ENCODE results near the gene DGKE. TPM values are rescaled to one million over a fixed set of nuclear protein-coding genes. Genes with fewer than 3 reads are reported as not detected.

DGKE gene
- total and polyA plus RNA-seq, 7 donors: 0.38 to 3.2 (median 0.76) TPM

GRCh38 chr17:56792267-56792666 lies 41.7 kb upstream of the DGKE start:
- Histone ChIP-seq H3K36me3 (ENCODE audit: insufficient read depth in 1 of 2, low read depth in 1 of 2) (no peaks in the 10 kb centered on the region), H3K4me1 (no peaks in the 10 kb centered on the region), H3K4me3 (no peak overlapping the region), H3K27ac (no peak overlapping the region), H3K27me3 (ENCODE audit: insufficient read depth in 3 of 3, low read length in 2 of 3) (no peaks in the 10 kb centered on the region), H3K9me3 (no peaks in the 10 kb centered on the region)
- 97 to 100% (median 100%) methylated on average over 1 of the region's 1 CpG for WGBS, 3 donors
- TF ChIP-seq CTCF (IDR thresholded peaks at IDR 0.05): no peak
- ATAC-seq (no peak), DNase-seq (no peak)
- intact Hi-C loops (cut with DNase I): no loop called here

DNA sequence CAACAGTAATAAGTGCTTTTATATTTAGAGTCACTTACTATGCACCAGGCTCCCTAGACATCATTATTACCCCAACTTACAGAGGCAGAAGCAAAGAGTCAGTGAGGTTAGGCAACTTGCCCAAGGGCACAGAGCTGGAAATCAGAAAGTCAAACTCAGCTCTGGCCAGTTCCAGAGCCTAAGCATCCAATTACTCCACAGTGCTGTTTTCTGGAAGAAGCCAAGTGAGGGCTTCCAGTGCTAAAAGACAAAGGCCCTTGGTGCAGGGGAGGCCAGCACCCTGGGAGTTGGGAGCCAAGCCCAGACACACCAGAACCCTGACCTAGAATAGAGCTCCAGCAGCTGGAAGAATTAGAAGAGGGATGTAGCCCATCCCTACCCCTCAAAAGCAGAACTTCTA lies 40.4 kb upstream of the DGKE start:
- intact Hi-C loops (cut with DNase I): no loop called here
- H3K27me3 ChIP-seq (ENCODE audit: insufficient read depth in 3 of 3, low read length in 2 of 3): no peaks in the 10 kb centered on the region
- no peak for ATAC-seq
- no peak overlapping the region for H3K27ac ChIP-seq
- H3K4me3 ChIP-seq: no peak overlapping the region
- DNase-seq: no peak
- H3K4me1 ChIP-seq: no peaks in the 10 kb centered on the region
- TF ChIP-seq CTCF (IDR thresholded peaks at IDR 0.05): no peak
- no peaks in the 10 kb centered on the region for H3K36me3 ChIP-seq (ENCODE audit: insufficient read depth in 1 of 2, low read depth in 1 of 2)
- no peaks in the 10 kb centered on the region for H3K9me3 ChIP-seq

DNA sequence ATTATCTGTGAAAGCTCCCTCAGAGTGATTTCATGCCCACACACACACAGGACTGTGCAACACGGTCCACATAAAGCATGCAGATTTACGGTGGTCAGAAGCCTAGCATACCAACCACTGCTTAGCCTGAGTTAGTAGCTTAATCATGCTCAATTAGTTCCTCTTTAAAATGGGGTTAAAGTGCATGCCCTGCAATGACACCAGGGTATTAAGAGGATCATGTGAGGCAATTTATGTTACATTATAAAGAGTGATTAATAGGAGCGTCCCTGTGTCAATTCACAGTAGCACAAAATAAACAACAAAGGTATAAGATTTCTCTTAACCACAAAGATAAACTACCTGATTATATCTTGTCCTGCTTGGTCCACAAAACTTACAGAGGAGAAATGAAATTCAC lies 40.0 kb upstream of the DGKE start:
- Histone ChIP-seq H3K4me1 (no peaks in the 10 kb centered on the region), H3K4me3 (no peak overlapping the region), H3K36me3 (ENCODE audit: insufficient read depth in 1 of 2, low read depth in 1 of 2) (no peaks in the 10 kb centered on the region), H3K27me3 (ENCODE audit: insufficient read depth in 3 of 3, low read length in 2 of 3) (no peaks in the 10 kb centered on the region), H3K9me3 (no peaks in the 10 kb centered on the region), H3K27ac (no peak overlapping the region)
- no peak for TF ChIP-seq CTCF (IDR thresholded peaks at IDR 0.05)
- ATAC-seq (no peak), DNase-seq (no peak)
- intact Hi-C loops (cut with DNase I): no loop called here
- WGBS, 3 donors: 33 to 42% (median 40%) methylated on average over 3 of the region's 3 CpGs

DNA sequence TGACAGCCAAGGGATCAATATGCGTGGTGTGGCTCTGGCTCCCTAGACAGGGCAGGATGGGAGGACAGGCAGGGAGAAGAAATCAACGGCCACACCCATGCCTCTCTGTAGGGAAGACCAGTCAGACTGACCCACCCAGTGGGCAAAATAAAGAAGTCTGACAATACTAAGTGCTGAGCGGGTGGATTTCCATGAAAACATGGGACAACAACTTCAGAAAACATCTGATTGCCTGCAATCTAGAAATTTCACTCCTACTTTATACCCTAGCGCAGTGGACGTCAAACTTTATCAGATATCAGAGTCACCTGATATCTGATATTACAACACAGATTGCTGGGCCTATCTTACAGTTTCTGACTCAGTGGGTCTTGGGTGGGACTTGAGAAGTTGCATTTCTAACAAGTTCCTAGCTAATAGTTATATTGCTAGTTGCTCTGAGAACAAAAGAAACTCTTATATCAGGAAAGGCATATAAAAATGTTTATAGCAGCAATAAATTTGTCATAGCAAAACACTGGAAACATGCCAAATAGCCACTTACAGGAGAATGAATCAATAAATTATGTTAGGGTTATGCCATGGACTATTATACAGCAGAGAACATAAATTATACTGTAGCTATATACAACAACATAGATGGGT lies 38.6 kb upstream of the DGKE start:
- no peaks in the 10 kb centered on the region for H3K36me3 ChIP-seq (ENCODE audit: insufficient read depth in 1 of 2, low read depth in 1 of 2)
- DNase-seq (no peak), ATAC-seq (no peak)
- TF ChIP-seq CTCF (IDR thresholded peaks at IDR 0.05): no peak
- WGBS, 3 donors: 80 to 90% (median 81%) methylated on average over 5 of the region's 5 CpGs
- no peak overlapping the region for H3K4me3 ChIP-seq
- H3K27ac ChIP-seq: no peak overlapping the region
- H3K27me3 ChIP-seq (ENCODE audit: insufficient read depth in 3 of 3, low read length in 2 of 3): no peaks in the 10 kb centered on the region
- H3K9me3 ChIP-seq: no peaks in the 10 kb centered on the region
- intact Hi-C loops (cut with DNase I): no loop called here
- no peaks in the 10 kb centered on the region for H3K4me1 ChIP-seq

GRCh38 chr17:56796536-56796935 lies 37.4 kb upstream of the DGKE start:
- DNase-seq: no peak
- intact Hi-C loops (cut with DNase I): no loop called here
- H3K4me1 ChIP-seq: no peaks in the 10 kb centered on the region
- no peaks in the 10 kb centered on the region for H3K9me3 ChIP-seq
- H3K36me3 ChIP-seq (ENCODE audit: insufficient read depth in 1 of 2, low read depth in 1 of 2): no peaks in the 10 kb centered on the region
- 83 to 93% (median 86%) methylated on average over 8 of the region's 8 CpGs for WGBS, 3 donors
- no peak for ATAC-seq
- no peaks in the 10 kb centered on the region for H3K27me3 ChIP-seq (ENCODE audit: insufficient read depth in 3 of 3, low read length in 2 of 3)
- H3K27ac ChIP-seq: no peak overlapping the region
- no peak for TF ChIP-seq CTCF (IDR thresholded peaks at IDR 0.05)
- no peak overlapping the region for H3K4me3 ChIP-seq
